ENCODE results near the gene NSUN7. TPM values are rescaled to one million over a fixed set of nuclear protein-coding genes. Genes with fewer than 3 reads are reported as not detected.

The NSUN7 gene
- total RNA-seq, 1 donor: under 0.01 TPM

DNA sequence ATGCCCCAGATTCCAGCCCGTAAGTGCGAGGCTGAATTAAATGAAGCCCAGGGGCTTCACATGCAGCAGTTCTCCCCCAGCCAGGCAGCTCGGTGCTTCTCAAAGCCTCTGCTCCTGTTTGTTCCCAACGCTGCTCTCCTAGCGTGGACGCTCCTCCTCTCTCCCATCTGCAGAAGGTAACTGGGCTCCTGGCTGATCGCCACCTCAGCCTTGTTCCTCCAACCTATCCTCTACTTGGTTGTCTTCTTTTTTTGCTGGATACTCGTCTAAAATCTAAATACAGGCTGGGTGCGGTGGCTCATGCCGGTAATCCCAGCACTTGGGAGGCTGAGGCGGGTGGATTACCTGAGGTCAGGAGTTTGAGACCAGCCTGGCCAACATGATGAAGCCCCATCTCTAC, 70.3 kb downstream of the NSUN7 start:
- DNase-seq (ENCODE audit: insufficient read length, low spot score, missing footprints): no peak
- TF ChIP-seq, protein P1, sequence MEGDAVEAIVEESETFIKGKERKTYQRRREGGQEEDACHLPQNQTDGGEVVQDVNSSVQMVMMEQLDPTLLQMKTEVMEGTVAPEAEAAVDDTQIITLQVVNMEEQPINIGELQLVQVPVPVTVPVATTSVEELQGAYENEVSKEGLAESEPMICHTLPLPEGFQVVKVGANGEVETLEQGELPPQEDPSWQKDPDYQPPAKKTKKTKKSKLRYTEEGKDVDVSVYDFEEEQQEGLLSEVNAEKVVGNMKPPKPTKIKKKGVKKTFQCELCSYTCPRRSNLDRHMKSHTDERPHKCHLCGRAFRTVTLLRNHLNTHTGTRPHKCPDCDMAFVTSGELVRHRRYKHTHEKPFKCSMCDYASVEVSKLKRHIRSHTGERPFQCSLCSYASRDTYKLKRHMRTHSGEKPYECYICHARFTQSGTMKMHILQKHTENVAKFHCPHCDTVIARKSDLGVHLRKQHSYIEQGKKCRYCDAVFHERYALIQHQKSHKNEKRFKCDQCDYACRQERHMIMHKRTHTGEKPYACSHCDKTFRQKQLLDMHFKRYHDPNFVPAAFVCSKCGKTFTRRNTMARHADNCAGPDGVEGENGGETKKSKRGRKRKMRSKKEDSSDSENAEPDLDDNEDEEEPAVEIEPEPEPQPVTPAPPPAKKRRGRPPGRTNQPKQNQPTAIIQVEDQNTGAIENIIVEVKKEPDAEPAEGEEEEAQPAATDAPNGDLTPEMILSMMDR (IDR thresholded peaks at IDR 0.05; ENCODE audit: extremely low read depth, low read depth, low read length): no peak
- Histone ChIP-seq H3K27ac (ENCODE audit: low read depth, low read length) (no peak overlapping the region), H3K27me3 (ENCODE audit: insufficient read depth, low read length) (no peaks in the 10 kb centered on the region), H4K20me1 (ENCODE audit: insufficient read depth, low read length) (no peaks in the 10 kb centered on the region), H3K4me3 (ENCODE audit: insufficient read depth, low read length) (no peak overlapping the region), H3K36me3 (ENCODE audit: insufficient read depth, low read length) (peaks cover 50% of the 10 kb centered on the region), H2AFZ (ENCODE audit: low read length) (no peak overlapping the region), H3K4me1 (ENCODE audit: insufficient read depth, low read length) (no peaks in the 10 kb centered on the region), H3K79me2 (ENCODE audit: insufficient read depth, low read length) (no peaks in the 10 kb centered on the region), H3K4me2 (ENCODE audit: insufficient read depth, low read length) (no peak overlapping the region), H3K9me3 (ENCODE audit: low read depth, low read length) (no peaks in the 10 kb centered on the region)

DNA sequence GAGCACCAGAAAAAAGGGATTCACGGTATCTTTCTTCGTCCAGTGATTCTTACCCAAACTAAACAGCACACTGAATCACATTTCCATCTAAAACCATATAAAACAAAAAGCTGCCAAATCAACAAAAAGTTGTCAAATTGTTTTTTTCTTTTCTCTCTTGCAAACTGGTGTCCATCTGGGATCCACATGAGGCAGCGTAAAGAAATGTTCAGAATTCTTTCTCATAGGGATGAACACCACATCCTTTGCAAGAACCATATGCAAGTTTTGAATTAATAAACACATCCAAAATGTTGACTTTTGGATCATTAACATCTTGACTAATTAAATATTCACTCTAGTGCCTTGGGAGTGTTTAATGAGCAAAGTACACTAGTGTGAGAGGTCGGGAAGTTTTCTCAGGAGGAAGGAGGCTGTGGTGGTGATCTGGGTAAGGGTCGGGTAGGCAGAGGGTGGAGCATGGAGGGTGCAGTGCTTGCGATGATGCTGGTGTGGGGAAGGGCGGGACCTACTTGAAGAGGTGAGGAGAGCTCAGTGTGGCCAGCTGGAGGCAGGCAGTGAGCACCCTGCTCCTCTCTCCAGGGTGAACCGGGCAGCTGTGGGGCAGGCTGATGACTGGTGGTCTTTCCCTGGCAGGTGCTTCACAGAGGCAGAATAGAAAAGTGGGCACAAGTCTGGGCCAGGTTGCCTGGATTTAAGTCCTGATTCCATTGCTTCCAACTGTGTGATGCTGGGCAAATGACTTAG, 72.8 kb downstream of the NSUN7 start:
- TF ChIP-seq, protein P1 (IDR thresholded peaks at IDR 0.05; ENCODE audit: extremely low read depth, low read depth, low read length): no peak

DNA sequence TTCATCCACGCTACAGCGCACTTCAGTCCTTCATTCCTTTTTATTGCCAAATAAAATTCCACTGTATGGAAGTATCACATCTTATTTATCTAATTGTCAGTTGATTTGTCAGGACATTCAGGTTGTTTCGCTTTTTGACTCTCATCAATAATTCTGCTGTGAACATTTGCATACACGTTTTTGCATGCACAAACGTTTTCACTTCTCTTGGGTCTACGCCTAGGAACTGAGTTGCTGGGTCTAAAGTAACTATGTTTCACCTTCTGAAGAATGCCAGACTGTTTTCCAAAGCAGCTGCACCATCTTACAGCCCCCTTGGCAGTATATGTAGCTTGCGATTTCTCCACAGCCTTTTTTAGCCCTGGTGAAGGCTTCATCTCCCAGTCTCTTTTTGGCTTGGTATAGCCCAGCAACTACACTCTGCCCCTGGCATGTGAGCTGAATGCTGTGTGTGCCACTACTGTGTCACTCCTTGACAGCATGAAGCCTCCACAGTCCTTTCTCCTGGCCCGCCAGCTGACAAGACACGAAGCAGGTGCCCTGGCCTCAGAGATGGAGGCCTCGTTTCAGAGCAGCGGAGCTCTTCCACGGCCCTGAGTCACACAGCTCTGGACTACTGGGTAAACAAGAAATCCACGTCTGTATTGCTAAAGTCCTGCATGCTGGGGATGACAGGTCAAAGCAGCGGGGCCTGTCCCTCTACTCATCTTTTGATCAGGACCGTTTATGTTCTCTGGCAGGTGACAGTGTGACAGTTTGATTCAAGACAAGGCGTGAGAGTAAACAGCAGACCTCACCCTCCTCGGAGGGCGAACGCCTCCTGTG, 75.5 kb downstream of the NSUN7 start:
- H3K4me2 ChIP-seq (ENCODE audit: insufficient read depth, low read length): no peak overlapping the region
- H3K36me3 ChIP-seq (ENCODE audit: insufficient read depth, low read length): peaks cover 67% of the 10 kb centered on the region
- no peak overlapping the region for H3K27ac ChIP-seq (ENCODE audit: low read depth, low read length)
- H3K9me3 ChIP-seq (ENCODE audit: low read depth, low read length): no peaks in the 10 kb centered on the region
- TF ChIP-seq, protein P1 (IDR thresholded peaks at IDR 0.05; ENCODE audit: extremely low read depth, low read depth, low read length): no peak
- no peaks in the 10 kb centered on the region for H3K4me1 ChIP-seq (ENCODE audit: insufficient read depth, low read length)
- no peak overlapping the region for H3K4me3 ChIP-seq (ENCODE audit: insufficient read depth, low read length)
- no peaks in the 10 kb centered on the region for H4K20me1 ChIP-seq (ENCODE audit: insufficient read depth, low read length)
- H3K27me3 ChIP-seq (ENCODE audit: insufficient read depth, low read length): no peaks in the 10 kb centered on the region
- DNase-seq (ENCODE audit: insufficient read length, low spot score, missing footprints): no peak
- no peaks in the 10 kb centered on the region for H3K79me2 ChIP-seq (ENCODE audit: insufficient read depth, low read length)
- H2AFZ ChIP-seq (ENCODE audit: low read length): no peak overlapping the region

More for the DNA sequence above, 72.8 kb downstream of the NSUN7 start:
- Histone ChIP-seq H3K36me3 (ENCODE audit: insufficient read depth, low read length) (peaks cover 57% of the 10 kb centered on the region), H3K9me3 (ENCODE audit: low read depth, low read length) (no peaks in the 10 kb centered on the region), H3K79me2 (ENCODE audit: insufficient read depth, low read length) (no peaks in the 10 kb centered on the region), H4K20me1 (ENCODE audit: insufficient read depth, low read length) (no peaks in the 10 kb centered on the region), H2AFZ (ENCODE audit: low read length) (no peak overlapping the region), H3K4me3 (ENCODE audit: insufficient read depth, low read length) (no peak overlapping the region), H3K27ac (ENCODE audit: low read depth, low read length) (no peak overlapping the region), H3K27me3 (ENCODE audit: insufficient read depth, low read length) (no peaks in the 10 kb centered on the region), H3K4me2 (ENCODE audit: insufficient read depth, low read length) (no peak overlapping the region), H3K4me1 (ENCODE audit: insufficient read depth, low read length) (no peaks in the 10 kb centered on the region)
- no peak for DNase-seq (ENCODE audit: insufficient read length, low spot score, missing footprints)

DNA sequence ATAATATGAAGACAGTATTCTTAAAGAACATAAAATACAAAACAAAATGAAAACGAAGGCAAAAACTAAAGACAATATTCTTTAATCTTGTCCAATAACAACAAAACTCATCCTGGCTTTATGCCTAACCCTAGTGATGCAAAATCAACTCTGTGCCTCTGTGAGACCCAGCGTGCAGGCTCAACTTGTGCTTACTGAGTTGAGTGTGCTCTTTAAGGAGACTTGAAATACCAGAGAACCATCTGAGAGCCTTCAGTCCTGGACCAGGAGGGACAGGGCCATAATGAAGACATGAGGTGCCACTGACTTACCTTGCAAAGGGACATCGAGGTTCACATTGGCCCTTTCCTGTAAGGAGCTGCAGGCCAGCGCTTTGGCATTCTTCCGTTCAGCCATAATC, 77.1 kb downstream of the NSUN7 start:
- Histone ChIP-seq H3K4me2 (ENCODE audit: insufficient read depth, low read length) (no peak overlapping the region), H3K4me1 (ENCODE audit: insufficient read depth, low read length) (no peaks in the 10 kb centered on the region), H3K27ac (ENCODE audit: low read depth, low read length) (no peak overlapping the region), H3K36me3 (ENCODE audit: insufficient read depth, low read length) (peaks cover 62% of the 10 kb centered on the region), H3K4me3 (ENCODE audit: insufficient read depth, low read length) (no peak overlapping the region), H3K27me3 (ENCODE audit: insufficient read depth, low read length) (no peaks in the 10 kb centered on the region), H2AFZ (ENCODE audit: low read length) (no peak overlapping the region), H4K20me1 (ENCODE audit: insufficient read depth, low read length) (no peaks in the 10 kb centered on the region), H3K79me2 (ENCODE audit: insufficient read depth, low read length) (no peaks in the 10 kb centered on the region), H3K9me3 (ENCODE audit: low read depth, low read length) (no peaks in the 10 kb centered on the region)
- TF ChIP-seq, protein P1 (IDR thresholded peaks at IDR 0.05; ENCODE audit: extremely low read depth, low read depth, low read length): no peak
- DNase-seq (ENCODE audit: insufficient read length, low spot score, missing footprints): no peak
